Retinal pigment epithelial cell (primary cell): Measurements from ENCODE around the gene NRP1.

Experiments used
- DNase-seq: peaks from one replicate; pipeline ENCODE4 v3.0.0-alpha.2; 2010; ENCODE audit warnings: low read depth
- H3K4me3 ChIP-seq: 2 replicates; pipeline ENCODE4 v1.5.1; 2011; ENCODE audit warnings: mild to moderate bottlenecking, low read length, control low read depth, moderate library complexity
- CTCF ChIP-seq: conservative IDR thresholded peaks from 2 replicates; pipeline ENCODE4 v1.5.1; 2011; ENCODE audit warnings: low read depth, low read length, control low read depth, inconsistent platforms

Gene NRP1

GRCh38 chr10:33265621-33266020, 68.8 kb downstream of the NRP1 start:
- no peak for TF ChIP-seq CTCF
- no peak overlapping the region for H3K4me3 ChIP-seq
- DNase-seq = no peak

- DNase-seq = no peak
- TF ChIP-seq CTCF = no peak
- H3K4me3 ChIP-seq = no peak overlapping the region
Observed at GRCh38 chr10:33263453-33263852, 71.0 kb downstream of the NRP1 start.

GRCh38 chr10:33262871-33263270, 71.6 kb downstream of the NRP1 start:
- TF ChIP-seq CTCF = no peak
- H3K4me3 ChIP-seq = no peak overlapping the region
- DNase-seq = no peak

GRCh38 chr10:33260403-33261149, 73.9 kb downstream of the NRP1 start:
- H3K4me3 ChIP-seq = no peak overlapping the region
- TF ChIP-seq CTCF = no peak
- no peak for DNase-seq

GRCh38 chr10:33258967-33259366, 75.5 kb downstream of the NRP1 start:
- no peak overlapping the region for H3K4me3 ChIP-seq

GRCh38 chr10:33257439-33258080, 76.9 kb downstream of the NRP1 start:
- no peak overlapping the region for H3K4me3 ChIP-seq
- TF ChIP-seq CTCF = no peak
- DNase-seq = no peak

More at GRCh38 chr10:33258967-33259366, 75.5 kb downstream of the NRP1 start:
- DNase-seq = no peak
- TF ChIP-seq CTCF = no peak

GRCh38 chr10:33256458-33256857, 78.0 kb downstream of the NRP1 start:
- no peak for DNase-seq
- H3K4me3 ChIP-seq = no peak overlapping the region
- TF ChIP-seq CTCF = no peak
